Germinal center (tissue), 1 donor: ENCODE results near the gene MYO7B.
A peak's percentile ranks its signal among the peaks of the same experiment; 100 is the strongest.

ENCODE experiments used
- DNase-seq: peaks from one replicate; pipeline ENCODE4 v3.0.0; 2012; ENCODE audit warnings: mixed read lengths, low spot score

MYO7B gene

DNA sequence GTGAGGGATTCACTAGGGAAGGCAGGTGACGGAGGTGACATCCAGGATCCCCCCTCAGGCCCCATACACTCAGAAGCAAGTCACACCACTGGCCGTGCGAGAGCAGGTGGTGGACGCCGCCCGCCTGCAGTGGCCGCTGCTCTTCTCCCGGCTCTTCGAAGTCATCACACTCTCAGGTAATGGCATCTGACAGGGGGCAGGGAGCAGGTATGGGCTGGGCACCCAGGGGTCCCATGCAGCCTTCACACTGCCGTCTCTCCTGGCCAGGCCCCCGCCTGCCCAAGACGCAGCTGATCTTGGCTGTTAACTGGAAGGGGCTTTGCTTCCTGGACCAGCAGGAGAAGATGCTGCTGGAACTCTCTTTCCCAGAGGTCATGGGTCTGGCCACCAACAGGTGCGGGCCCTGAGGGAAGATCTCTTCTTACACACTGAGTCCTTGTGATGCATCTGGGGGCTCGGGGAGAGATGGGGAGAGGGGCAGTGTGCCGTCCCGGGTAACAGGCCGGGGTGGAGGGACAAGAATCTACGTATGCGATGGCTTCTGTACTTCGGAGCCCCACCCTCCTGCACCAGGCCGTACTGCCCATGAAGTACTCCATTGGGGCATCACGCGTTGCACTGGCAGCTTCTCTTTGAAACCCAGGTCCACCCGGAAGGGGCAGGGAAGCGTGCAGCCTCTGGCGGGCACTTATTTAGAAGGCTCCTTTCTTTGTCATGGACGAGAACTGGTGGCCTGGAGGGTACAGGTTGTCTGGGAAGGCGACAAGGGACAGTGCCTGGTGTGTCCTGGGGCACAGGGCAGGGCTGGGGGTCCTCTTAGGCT is 91.6 kb downstream of the MYO7B start:
- no peak for DNase-seq

DNA sequence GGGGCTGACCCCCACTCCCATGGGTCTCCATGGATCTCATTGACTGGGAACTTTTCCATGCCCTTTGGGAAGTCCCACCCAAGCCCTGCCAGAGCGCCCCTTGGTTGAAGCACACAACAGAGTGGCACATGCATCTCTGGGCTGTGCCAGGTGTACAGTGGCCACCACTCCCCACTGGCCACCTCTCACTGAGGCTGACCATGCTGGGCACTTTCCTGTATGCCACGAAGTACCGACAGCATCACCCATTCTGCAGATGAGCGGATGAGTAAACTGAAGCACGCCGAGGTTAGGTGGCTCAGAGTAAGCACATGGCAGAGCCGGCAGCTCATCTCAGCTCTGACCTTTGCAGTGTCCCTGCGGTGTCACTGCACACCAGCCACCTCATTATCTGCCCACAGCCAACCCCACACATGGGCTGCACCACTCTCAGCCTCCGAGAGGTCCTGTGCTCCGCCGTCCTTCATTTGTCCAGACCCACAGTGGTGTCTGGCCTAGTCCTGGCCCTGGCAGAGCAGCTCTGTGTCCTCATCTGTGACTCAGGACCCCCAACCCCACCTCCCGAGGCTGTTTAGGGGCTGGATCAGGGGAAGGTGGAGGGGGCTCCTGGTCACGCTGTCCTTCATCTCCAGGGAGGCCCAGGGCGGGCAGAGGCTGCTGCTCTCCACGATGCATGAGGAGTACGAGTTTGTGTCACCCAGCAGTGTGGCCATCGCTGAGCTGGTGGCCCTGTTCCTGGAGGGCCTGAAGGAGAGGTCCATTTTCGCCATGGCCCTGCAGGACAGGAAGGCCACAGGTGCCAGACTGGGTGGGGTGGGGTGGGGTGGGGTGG is 92.5 kb downstream of the MYO7B start:
- DNase-seq = no peak

DNA sequence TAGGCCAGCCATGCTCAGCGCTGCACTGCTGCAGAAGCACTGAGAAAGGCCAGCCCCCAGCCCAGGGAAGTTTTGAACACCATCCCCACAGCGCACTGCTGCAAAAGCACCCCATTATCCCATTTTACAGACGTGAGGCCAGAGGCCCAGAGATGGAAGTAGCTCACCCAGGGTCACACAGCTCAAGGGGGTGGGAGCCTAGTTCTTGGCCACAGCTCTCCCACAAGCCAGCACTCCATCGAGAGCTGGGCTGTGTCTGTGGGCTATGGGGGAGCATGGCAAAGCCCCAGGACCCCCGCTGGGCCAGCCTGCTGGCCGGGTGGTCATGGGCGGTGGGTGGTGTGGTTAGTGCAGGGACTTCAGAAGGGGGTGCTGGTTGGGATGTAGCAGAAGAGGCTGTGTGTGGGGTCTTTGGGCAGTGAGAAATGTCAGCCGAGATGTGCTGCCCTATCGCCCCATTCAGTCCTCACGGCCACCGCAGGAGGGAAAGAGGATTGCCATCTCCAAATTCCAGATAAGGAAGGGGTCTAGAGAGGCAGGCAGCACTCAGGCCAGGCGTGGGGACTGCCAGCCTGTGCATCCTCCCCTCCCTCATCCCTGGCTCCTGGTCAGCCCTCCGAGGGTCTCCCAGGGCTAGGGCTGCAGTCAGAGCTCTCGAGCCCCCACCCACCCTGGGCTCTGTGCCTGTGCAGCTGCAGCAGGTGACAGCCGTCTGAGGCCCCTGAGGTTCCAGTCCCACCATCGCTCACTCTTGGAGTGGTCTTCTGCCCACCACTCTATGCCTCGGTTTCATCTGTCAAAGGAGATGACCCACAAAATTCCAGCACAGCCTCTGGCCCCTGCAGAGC is 93.5 kb downstream of the MYO7B start:
- DNase-seq = no peak

DNA sequence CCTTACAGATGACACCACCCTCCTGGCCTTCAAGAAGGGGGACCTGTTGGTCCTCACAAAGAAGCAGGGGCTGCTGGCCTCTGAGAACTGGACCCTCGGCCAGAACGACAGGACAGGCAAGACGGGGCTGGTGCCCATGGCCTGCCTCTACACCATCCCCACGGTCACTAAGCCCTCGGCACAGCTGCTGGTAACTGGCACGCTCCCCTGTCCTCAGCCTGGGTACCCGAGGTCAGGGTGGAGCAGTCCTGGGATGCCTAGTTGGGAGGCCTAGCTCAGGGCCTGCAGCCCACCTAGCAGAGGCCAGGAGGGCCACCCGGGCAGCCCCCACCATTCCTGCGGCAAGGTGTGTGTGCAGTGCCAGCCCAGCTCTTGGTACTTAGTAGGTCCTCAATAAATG is 94.2 kb downstream of the MYO7B start:
- DNase-seq = no peak

DNA sequence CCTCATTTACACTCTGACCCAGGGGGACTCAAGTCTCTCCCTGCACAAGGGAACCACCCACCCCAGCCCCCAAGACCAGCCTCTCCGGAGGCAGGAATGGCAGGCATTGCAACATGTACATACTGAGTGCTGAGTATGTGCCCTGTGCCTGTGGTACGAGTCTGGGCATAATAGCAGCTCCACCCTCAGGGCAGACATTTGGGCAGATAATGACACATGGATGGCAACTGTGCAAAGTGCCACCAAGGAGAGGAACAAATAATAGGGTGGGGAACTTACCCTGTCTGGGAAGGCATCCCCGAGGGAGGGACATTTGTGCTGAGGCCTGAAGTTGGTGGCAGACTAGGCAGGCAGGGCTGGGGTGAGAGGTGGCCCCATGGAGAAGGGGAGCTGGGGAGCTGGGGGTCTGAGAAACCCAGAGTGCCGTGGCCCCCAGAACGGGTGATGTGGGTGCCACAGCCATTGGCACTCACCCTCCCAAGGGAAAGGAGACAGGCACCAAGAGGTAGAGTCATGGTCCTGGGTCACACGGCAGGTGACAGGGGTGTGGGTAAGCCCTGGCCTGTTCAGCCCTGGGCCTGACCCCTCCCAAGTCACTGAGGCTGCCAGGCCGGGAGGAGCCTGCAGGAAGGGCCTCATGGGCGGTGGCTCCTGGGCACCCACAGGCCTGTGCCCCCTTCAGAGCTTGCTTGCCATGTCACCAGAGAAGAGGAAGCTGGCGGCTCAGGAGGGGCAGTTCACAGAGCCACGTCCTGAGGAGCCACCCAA is 94.8 kb downstream of the MYO7B start:
- DNase-seq = no peak

DNA sequence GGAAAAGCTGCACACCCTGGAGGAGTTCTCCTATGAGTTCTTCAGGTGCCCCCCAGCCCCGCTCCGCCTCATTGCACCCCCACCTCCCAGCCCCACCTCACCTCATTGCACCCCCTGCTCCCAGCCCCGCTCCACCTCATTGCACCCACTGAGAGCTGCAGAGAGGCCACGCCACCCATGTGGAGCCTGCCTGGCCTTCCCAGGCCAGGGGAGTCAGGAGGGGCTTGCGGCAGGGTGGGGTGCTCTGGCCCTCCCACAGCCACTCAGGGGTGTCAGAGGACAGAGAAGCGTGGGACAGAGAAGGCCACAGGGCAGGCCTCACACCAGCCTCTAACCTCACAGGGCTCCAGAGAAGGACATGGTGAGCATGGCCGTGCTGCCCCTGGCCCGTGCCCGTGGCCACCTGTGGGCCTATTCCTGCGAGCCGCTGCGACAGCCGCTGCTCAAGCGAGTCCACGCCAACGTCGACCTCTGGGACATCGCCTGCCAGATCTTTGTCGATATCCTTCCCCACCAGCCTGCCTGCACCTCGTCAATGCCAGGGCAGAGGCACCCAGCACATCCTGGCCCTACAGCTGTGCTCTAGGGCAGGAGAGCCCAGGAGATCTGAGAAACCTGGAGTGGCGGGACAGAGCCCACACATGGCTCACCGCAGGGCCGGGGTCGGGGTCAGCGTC is 95.5 kb downstream of the MYO7B start:
- DNase-seq = no peak

DNA sequence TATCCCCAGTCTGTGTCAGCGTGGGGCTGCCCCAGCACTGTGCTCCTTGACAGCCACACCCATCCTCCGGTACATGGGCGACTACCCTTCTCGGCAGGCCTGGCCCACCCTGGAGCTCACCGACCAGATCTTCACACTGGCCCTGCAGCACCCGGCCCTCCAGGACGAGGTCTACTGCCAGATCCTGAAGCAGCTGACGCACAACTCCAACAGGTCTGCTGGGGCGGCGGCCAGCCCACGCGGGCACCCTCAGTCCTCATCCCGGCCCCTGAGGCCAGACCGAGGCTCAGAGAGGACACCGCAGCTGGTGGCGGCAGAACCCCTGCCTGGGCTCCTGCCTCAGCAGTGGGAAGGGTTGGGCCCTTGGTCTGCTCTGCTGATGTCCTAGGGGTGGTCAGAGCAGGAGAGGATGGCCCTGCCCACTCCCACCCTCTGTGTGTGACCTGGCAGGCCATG is 96.1 kb downstream of the MYO7B start:
- no peak for DNase-seq

DNA sequence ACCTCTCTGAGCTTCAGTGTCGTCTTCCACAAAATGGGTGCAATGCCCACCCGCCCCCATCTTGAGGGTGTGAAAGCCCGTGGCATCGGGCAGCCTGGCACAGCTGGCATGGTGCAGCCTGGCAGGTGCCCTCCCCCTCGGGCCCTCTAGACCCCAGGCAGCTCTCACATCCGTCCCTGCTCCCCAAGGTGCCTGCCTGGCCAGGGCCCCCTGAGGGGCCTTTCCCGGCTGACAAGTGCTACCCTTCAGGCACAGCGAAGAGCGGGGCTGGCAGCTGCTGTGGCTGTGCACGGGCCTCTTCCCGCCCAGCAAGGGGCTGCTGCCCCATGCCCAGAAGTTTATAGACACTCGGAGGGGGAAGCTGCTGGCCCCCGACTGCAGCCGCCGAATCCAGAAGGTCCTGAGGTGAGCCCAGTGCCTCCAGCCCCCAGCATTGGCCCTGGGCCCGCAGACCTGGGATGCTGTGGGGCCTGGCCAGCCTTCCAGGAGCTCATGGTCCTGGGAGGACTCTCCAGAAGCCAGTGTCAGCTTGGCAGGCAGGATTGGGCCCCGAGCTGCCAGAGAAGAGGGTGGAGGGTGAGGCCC is 96.6 kb downstream of the MYO7B start:
- DNase-seq = no peak

DNA sequence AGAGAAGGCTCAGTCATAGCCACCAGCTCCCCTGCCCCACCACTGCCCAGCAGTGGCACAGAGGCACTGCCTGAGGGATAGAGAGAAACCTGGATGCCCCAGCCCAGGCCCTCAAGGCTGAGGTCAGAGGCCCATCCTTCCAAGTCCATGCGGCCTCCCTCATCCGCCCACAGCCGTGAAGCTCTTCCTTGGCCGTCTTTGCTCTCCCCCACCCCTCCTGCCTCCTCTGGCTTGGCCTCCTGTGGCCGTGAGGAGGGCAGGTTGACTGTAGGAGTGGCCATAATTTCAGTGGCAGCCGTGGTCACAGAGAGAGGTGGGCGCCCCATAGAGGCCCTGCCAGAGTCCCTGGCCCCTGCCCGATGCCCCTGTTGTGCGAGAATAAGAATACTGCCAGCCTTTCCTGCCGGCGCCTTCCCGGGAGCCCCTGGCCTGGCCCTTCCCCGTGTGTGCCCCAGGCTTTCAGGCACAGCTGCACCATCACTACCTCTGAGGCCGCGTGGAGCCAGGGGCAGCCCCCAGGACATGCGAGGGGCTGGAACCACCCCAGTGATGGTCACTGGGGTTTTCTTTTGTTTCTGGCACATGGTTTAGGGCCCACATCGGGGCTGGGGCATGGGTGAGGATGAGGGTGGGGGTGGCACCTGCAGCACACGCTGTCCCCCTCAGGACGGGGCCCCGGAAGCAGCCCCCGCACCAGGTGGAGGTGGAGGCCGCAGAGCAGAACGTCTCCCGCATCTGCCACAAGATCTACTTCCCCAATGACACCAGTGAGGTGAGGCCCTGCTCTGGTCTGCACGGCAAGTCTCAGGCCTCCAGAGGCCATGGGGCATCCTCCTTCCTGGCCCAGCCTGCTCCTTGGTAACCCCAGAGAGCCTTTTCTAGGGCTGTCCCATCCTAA is 97.4 kb downstream of the MYO7B start:
- DNase-seq = peak; percentile 89

DNA sequence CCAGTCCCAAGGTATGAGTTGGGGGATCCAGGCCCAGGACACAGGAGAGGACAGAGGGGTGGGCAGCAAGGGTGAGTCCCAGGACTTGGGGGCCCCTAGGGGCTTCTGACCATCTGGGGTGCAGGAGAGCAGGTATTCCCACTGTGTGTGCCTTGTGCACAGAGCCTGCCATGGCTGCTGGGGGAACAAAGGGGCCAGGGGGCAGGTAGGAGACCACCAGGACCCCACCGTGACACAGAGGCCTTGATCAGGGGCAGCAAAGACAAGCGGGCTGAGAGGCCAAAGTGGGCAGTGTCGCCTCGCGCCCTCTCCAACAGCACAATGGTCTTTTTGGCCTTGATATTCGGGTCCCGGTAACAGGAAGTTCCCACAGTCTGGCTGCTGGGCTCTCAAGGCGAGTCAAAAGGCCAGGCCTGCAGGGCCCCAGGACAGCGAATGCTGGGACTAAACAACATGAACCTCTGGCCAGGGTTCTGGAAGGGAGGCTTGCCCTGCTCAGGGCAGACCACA is 98.1 kb downstream of the MYO7B start:
- DNase-seq = no peak

DNA sequence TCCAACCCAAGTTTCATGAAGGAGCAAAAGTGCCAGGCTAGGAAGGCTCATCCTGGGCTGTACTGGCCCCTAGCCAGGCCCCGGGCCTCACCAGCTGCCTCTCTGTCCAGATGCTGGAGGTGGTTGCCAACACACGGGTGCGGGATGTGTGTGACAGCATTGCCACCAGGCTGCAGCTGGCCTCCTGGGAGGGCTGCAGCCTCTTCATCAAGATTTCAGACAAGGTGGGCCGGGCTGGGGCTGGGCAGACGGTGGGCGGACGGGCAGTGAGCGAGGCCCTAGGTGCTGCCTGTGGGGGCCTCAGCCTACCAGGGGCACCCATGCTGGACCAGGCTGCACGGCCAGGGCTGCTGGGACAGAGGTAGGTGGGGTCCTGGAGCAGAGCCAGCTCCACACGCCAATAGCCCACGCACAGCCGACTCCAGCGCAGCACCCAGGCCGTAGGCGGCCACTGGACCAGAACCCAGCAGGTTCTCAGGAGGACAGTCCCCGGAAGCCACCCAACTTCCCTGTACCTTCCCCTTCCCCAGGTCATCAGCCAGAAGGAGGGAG is 98.7 kb downstream of the MYO7B start:
- no peak for DNase-seq

DNA sequence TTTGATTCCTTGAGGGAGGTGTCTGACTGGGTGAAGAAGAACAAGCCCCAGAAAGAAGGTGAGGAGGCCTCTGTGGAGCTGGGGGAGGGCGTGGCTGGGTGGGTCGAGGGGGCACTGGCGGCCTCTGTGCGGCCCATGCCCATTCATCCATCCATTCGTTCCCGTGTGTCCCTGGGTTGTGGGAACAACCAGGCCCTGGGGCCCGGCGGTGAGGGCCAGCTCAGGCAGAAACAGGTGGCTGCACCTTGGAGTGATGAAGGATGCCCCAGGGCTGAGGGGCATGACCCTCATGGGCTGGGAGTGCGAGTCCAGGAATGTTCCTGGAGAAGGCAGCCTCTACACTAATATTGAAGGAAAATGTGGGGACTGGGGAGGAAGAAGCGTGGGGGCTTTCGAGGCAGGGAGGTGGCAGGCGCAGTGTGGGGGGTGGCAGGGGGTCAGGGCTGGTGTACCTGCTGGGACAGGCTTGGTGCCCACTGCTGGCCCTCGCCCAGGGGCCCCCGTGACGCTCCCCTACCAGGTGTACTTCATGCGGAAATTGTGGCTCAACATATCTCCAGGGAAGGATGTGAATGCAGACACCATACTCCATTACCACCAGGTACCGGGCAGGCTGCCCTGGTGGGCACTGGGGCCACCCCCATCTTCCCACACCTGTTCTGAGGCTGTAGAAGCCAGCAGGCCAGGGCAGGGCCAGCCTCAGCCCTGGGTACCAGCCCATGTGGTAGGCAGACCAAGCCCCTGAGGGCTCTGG is 99.3 kb downstream of the MYO7B start:
- DNase-seq = no peak

DNA sequence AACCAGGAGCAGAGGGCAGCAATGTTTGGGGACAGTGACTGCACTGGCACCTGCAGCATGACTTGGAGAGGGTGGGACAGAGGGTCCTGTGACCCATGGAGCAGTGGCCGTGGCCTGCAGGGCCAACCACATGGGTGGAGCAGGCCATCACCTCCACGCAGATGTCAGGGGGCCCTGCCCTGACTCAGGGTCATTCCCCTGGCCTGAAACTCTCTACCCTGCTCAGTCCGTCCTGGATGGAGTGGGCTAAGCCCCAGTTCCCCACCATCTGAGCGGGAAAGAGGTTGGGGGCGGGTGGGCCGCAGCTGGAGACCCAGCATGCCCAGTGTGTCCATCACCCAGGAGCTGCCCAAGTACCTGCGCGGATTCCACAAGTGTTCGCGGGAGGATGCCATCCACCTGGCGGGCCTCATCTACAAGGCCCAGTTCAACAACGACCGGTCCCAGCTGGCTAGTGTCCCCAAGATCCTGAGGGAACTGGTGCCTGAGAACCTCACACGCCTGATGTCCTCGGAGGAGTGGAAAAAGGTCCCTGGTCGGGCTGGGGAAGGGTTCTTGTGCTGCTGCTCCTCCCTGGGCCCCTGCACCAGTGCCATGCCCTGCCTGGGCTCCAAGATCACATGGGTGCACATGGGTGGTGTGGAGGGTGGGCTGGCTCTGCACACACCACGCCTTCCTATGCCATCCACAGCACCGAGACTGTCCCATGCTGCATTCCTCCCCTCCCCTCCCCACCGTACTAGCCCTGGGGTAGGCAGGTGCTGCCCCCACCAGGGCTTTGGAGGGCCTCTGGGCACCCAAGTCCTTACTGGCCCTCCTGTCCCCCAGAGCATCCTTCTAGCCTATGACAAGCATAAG is 100.1 kb downstream of the MYO7B start:
- no peak for DNase-seq

DNA sequence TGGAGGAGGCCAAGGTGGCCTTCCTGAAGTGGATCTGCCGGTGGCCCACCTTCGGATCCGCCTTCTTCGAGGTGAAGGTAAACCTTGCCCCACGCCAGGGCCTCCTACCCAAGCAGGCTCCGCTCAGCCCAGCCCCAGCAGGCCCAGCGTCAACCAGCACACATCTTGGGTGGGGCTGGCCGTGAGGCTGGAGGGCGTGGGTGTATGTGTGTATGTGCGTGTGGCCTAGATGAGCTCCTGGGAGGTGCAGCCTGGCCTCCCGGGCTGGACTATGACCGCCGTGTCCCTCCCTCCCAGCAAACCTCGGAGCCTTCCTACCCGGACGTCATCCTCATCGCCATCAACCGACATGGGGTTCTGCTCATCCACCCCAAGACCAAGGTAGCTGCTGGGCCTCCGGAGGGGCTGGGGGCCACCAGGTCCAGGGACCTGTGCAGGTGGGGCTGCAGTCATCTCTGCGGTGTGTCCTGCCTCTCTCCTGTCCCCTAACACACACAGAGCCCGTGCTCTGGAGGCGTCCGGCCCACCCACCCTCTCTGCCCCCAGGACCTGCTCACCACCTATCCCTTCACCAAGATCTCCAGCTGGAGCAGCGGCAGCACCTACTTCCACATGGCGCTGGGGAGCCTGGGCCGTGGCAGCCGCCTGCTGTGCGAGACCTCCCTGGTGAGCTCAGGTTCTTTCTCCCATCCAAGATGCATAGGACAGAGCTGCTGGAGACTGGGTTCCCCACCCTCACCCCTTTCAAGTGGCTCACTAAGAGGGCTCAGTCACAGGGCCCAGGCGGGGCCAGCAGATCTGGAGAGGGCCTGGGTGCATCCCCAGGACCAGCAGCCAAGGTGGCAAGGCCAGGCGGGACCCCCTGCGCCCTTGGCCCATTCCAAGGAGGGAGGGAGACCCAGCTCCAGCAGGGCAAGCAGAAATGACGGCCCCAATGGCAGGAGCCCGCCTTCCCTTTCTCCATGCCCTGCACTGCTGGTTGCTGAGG is 101.1 kb downstream of the MYO7B start:
- no peak for DNase-seq

DNA sequence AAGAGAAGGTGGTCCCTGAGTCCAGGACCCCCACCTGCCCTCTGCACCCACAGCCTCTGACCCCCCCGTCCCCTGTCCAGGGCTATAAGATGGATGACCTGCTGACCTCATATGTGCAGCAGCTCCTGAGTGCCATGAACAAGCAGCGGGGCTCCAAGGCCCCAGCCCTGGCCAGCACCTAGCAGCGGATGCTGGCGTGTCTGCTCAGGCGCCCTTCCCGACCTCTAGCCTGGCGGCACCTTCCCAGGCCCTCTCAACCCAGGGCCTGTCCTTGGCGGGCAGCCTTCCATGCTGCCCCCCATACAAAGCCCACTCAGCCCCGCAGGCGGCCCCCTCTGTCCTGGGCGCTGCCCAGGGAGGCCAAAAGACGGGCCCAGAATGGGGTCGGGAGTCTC is 101.8 kb downstream of the MYO7B start:
- DNase-seq = no peak

DNA sequence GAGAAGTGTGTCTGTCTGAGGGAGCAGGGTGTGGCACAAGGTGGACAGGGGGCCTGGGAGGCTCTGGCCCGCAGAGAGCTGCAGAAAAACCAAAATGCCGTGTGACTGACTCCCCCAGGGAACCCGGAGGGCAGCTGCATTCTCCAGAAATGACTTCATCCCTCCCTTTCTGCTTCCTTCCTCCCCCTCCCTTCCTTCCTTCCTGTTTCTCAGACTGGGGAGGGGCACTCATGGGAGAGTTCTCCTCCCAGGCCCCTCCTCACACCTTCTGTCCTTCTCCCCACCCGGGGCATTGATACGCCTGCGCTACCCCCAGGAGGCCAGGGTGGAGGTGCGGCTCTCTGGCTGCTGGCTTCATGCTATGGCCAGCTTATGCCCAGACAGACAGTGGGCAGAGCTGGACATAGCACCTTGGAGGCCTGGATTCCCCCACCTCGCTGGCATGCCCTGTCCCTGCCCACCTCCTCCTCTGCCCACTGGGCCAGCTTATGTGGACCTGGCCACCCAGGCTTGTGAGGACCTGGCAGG is 102.3 kb downstream of the MYO7B start:
- DNase-seq = no peak
